H1 (cell line): ENCODE measurements around the gene CELSR1. TPM values are rescaled to one million over a fixed set of nuclear protein-coding genes. Genes with fewer than 3 reads are reported as not detected.

Experiments
- CTCF ChIA-PET: fragments of 300-600 bp; sonication (Branson Sonifier 250); formaldehyde crosslinking; loops from one replicate; lab custom pipeline; 2021; ENCODE audit not compliant: partially characterized antibody; lab: Charles Lee
- POLR2A ChIA-PET: fragments of 300-600 bp; sonication (Branson Sonifier 250); formaldehyde crosslinking; loops from one replicate; lab custom pipeline; 2021; ENCODE audit warnings: inconsistent platforms; ENCODE audit not compliant: partially characterized antibody; lab: Charles Lee
- DNase-seq, 2 experiments: peaks; one replicate each; pipeline versions ENCODE4 v3.0.0 to v3.0.0-alpha.2; 2010 to 2022; ENCODE audit warnings: low spot score in 2 of 2, low read depth in 1 of 2, mixed read lengths in 1 of 2
- FAIRE-seq: peaks from 2 replicates; lab custom pipeline; 2011; peaks lifted over from hg19 to GRCh38; lab: Jason Lieb, UNC
- H2AFZ ChIP-seq: 2 replicates; pipeline ENCODE4 v1.8.1; 2012; ENCODE audit warnings: low read length, inconsistent platforms
- H2AK5ac ChIP-seq: 2 replicates; pipeline ENCODE4 v1.6.1; 2013; ENCODE audit warnings: low read depth, low read length
- H2BK120ac ChIP-seq: replicated peaks from 2 replicates; pipeline ENCODE3; 2013; ENCODE audit warnings: low read depth, low read length, inconsistent platforms
- H2BK12ac ChIP-seq: 2 replicates; pipeline ENCODE4 v1.6.1; 2013; ENCODE audit warnings: low read depth, low read length
- H2BK15ac ChIP-seq: 2 replicates; pipeline ENCODE4 v1.6.1; 2013; ENCODE audit warnings: low read length
- H2BK20ac ChIP-seq: 2 replicates; pipeline ENCODE4 v1.6.1; 2013; ENCODE audit warnings: low read length
- H2BK5ac ChIP-seq: 2 replicates; pipeline ENCODE4 v1.6.1; 2013; ENCODE audit warnings: low read depth, low read length
- H3K14ac ChIP-seq: 2 replicates; pipeline ENCODE4 v1.6.1; 2013; ENCODE audit warnings: inconsistent platforms; ENCODE audit not compliant: insufficient read length
- H3K18ac ChIP-seq: 2 replicates; pipeline ENCODE4 v1.6.1; 2013; ENCODE audit warnings: low read length; ENCODE audit errors: extremely low read depth
- H3K23ac ChIP-seq: 2 replicates; pipeline ENCODE4 v1.6.1; 2013; ENCODE audit warnings: inconsistent platforms; ENCODE audit not compliant: insufficient read length
- H3K23me2 ChIP-seq: 2 replicates; pipeline ENCODE4 v1.6.1; 2013; ENCODE audit warnings: low read depth, low read length
- H3K27ac ChIP-seq: 2 replicates; pipeline ENCODE4 v1.6.1; 2011; ENCODE audit warnings: low read depth, low read length, inconsistent platforms
- H3K27me3 ChIP-seq, 4 experiments: replicated peaks in 1 of 4; 1 replicate in 1 of 4; 2 replicates in 3 of 4; pipeline versions ENCODE4 v1.6.1 to v1.8.1; 2011 to 2013; ENCODE audit warnings: low read length in 3 of 4, mild to moderate bottlenecking in 3 of 4, inconsistent platforms in 2 of 4, mixed read lengths in 2 of 4, moderate library complexity in 1 of 4; ENCODE audit not compliant: control insufficient read depth in 3 of 4, insufficient read depth in 3 of 4; ENCODE audit errors: extremely low read depth in 1 of 4
- H3K36me3 ChIP-seq, 4 experiments: 2 replicates each; pipeline versions ENCODE4 v1.6.1 to v1.8.1; 2011 to 2013; ENCODE audit warnings: mild to moderate bottlenecking in 4 of 4, low read length in 3 of 4, moderate library complexity in 2 of 4, control low read depth in 1 of 4, inconsistent platforms in 1 of 4; ENCODE audit not compliant: insufficient read depth in 4 of 4, control insufficient read depth in 2 of 4
- H3K4ac ChIP-seq: replicated peaks from 2 replicates; pipeline ENCODE3; 2013; ENCODE audit warnings: low read length, low read depth, mixed read lengths, inconsistent platforms; ENCODE audit not compliant: insufficient read length
- H3K4me1 ChIP-seq, 4 experiments: replicated peaks in 1 of 4; 1 replicate in 1 of 4; 2 replicates in 3 of 4; pipeline versions ENCODE4 v1.6.1 to v1.8.1; 2011 to 2013; ENCODE audit warnings: low read length in 3 of 4, inconsistent platforms in 2 of 4, mixed read lengths in 1 of 4; ENCODE audit not compliant: insufficient read depth in 4 of 4, control insufficient read depth in 3 of 4
- H3K4me2 ChIP-seq, 2 experiments: 2 replicates each; pipeline versions ENCODE4 v1.6.1 to v1.8.1; 2011 to 2013; ENCODE audit warnings: low read depth in 2 of 2, low read length in 2 of 2, control low read depth in 1 of 2, inconsistent platforms in 1 of 2, mild to moderate bottlenecking in 1 of 2; ENCODE audit not compliant: insufficient read depth in 1 of 2
- H3K4me3 ChIP-seq, 4 experiments: fragments of 200-600, 300-600 bp in 1 of 4; sonication (generic), shearing (Covaris generic), sonication (Bioruptor Twin) in 1 of 4; 2 replicates each; pipeline versions ENCODE4 v1.5.1 to v1.8.1; 2011 to 2016; ENCODE audit warnings: low read length in 4 of 4, low read depth in 3 of 4, control low read depth in 2 of 4, inconsistent platforms in 2 of 4, mild to moderate bottlenecking in 2 of 4, mixed read lengths in 1 of 4, moderate library complexity in 1 of 4; ENCODE audit not compliant: insufficient read depth in 2 of 4; ENCODE audit errors: extremely low read depth in 1 of 4
- H3K56ac ChIP-seq: replicated peaks from 2 replicates; pipeline ENCODE3; 2013; ENCODE audit warnings: low read depth, mild to moderate bottlenecking, mixed read lengths, low read length, inconsistent platforms; ENCODE audit not compliant: insufficient read length
- H3K79me1 ChIP-seq: 2 replicates; pipeline ENCODE4 v1.6.1; 2013; ENCODE audit warnings: low read depth, low read length, control low read depth
- H3K79me2 ChIP-seq, 2 experiments: 2 replicates each; pipeline versions ENCODE4 v1.6.1 to v1.8.1; 2012 to 2013; ENCODE audit warnings: low read length in 2 of 2, mild to moderate bottlenecking in 2 of 2, inconsistent platforms in 1 of 2; ENCODE audit not compliant: insufficient read depth in 2 of 2, control insufficient read depth in 1 of 2
- H3K9ac ChIP-seq, 4 experiments: replicated peaks in 1 of 4; 1 replicate in 1 of 4; 2 replicates in 3 of 4; pipeline versions ENCODE4 v1.6.1 to v1.8.1; 2011 to 2013; ENCODE audit warnings: low read depth in 3 of 4, low read length in 3 of 4, control low read depth in 2 of 4, mild to moderate bottlenecking in 2 of 4, moderate library complexity in 2 of 4, inconsistent platforms in 1 of 4; ENCODE audit errors: extremely low read depth in 1 of 4
- H3K9me3 ChIP-seq, 2 experiments: 2 replicates each; pipeline versions ENCODE4 v1.6.1 to v1.8.1; 2012 to 2013; ENCODE audit warnings: mild to moderate bottlenecking in 2 of 2, moderate library complexity in 2 of 2, control low read depth in 1 of 2, inconsistent platforms in 1 of 2, low read depth in 1 of 2, low read length in 1 of 2, mixed read lengths in 1 of 2; ENCODE audit not compliant: insufficient read depth in 2 of 2
- H4K20me1 ChIP-seq, 2 experiments: replicated peaks in 1 of 2; 2 replicates each; pipeline versions ENCODE3 to v1.8.1; 2011 to 2013; ENCODE audit warnings: inconsistent platforms in 2 of 2, low read length in 2 of 2, mild to moderate bottlenecking in 1 of 2; ENCODE audit not compliant: insufficient read depth in 2 of 2, control insufficient read depth in 1 of 2
- H4K5ac ChIP-seq: 2 replicates; pipeline ENCODE4 v1.6.1; 2013; ENCODE audit warnings: low read length, low read depth, mixed read lengths, inconsistent platforms; ENCODE audit not compliant: insufficient read length
- H4K8ac ChIP-seq: 2 replicates; pipeline ENCODE4 v1.8.0; 2013; ENCODE audit warnings: mild to moderate bottlenecking, moderate library complexity, low read length, inconsistent platforms; ENCODE audit not compliant: insufficient read depth; ENCODE audit errors: extremely low read depth
- H4K91ac ChIP-seq: replicated peaks from 2 replicates; pipeline ENCODE3; 2013; ENCODE audit warnings: low read length, mixed read lengths, inconsistent platforms; ENCODE audit not compliant: insufficient read length
- CTCF ChIP-seq, 3 experiments: IDR thresholded peaks; 1 replicate in 2 of 3; 2 replicates in 1 of 3; pipeline versions ENCODE4 v1.5.1 to v1.6.1; 2011; ENCODE audit warnings: low read length in 3 of 3, mild to moderate bottlenecking in 3 of 3, inconsistent platforms in 2 of 3, low read depth in 1 of 3, moderate library complexity in 1 of 3; ENCODE audit not compliant: insufficient read depth in 1 of 3; ENCODE audit errors: control extremely low read depth in 1 of 3
- GTF2F1 ChIP-seq: IDR thresholded peaks from 2 replicates; pipeline ENCODE4 v1.6.1; 2012; ENCODE audit warnings: low read depth, low read length, improper control_type of control experiment, borderline replicate concordance
- KDM5A ChIP-seq: fragments of 200-600 bp; IDR thresholded peaks from 2 replicates; pipeline ENCODE4 v1.7.1; 2012; ENCODE audit warnings: mild to moderate bottlenecking, low read length, inconsistent platforms, mixed read lengths
- MAFK ChIP-seq: IDR thresholded peaks from 2 replicates; pipeline ENCODE4 v1.6.1; 2012; ENCODE audit warnings: low read depth, mild to moderate bottlenecking, improper control_type of control experiment, low read length
- TAF1 ChIP-seq: IDR thresholded peaks from 2 replicates; pipeline ENCODE4 v1.6.1; 2011; ENCODE audit warnings: mild to moderate bottlenecking, low read depth, low read length
- TEAD4 ChIP-seq: IDR thresholded peaks from 2 replicates; pipeline ENCODE4 v1.6.1; 2012; ENCODE audit warnings: low read depth, low read length, inconsistent platforms, mixed read lengths
- WGBS, 2 experiments: shearing (Covaris generic) in 1 of 2; methylation state at CpG; one replicate each; pipeline versions ENCODE4 v1.1.6 to v1.1.7; 2013 to 2015; ENCODE audit warnings: low lambda C conversion rate in 2 of 2, mixed read lengths in 2 of 2, inconsistent platforms in 1 of 2, low coverage in 1 of 2, missing lambda C conversion rate in 1 of 2; ENCODE audit not compliant: insufficient replicate concordance in 2 of 2, insufficient coverage in 1 of 2, insufficient read length in 1 of 2; ENCODE audit errors: extremely low coverage in 1 of 2, missing lambda C conversion rate in 1 of 2; 5-methylcytosine and 5-hydroxymethylcytosine counted together
- polyA plus RNA-seq, 7 experiments: library from polyadenylated mRNA; depleted of rRNA in 3 of 7; stranded (reverse) in 5 of 7; unstranded in 2 of 7; fragments of >200 nt in 5 of 7; fragments of 200-250 nt in 2 of 7; gene quantifications; 1 replicate in 5 of 7; 2 replicates in 1 of 7; 4 replicates in 1 of 7; pipeline versions ENCODE4 v1.2.1 to v1.2.3, GENCODE V29; 2011 to 2013; ENCODE audit warnings: missing spikeins in 2 of 7, mixed read lengths in 2 of 7
- total RNA-seq: library from RNA; stranded (reverse); fragmentation: NEBNext Ultra II Directional; extraction: Animal tissue kit (Norgen Biotek cat#: 25700); gene quantifications from 2 replicates; pipeline ENCODE4 v1.2.1, GENCODE V29; 2021

Gene CELSR1
- total and polyA plus RNA-seq, 2 of the 8 experiments (the other 6 are each of a cell fraction or from before 2014, with no cell fraction given) = 9.0 to 12.4 TPM

GRCh38 chr22:46547883-46548244, 10.4 kb upstream of the CELSR1 start:
- H2BK5ac ChIP-seq = no peak overlapping the region; the same call in 1 of the 2 replicates
- H3K27me3 ChIP-seq = no peaks in the 10 kb centered on the region
- no peaks in the 10 kb centered on the region for H3K79me1 ChIP-seq
- no peak overlapping the region for H3K4ac ChIP-seq
- H3K79me2 ChIP-seq = no peaks in the 10 kb centered on the region
- H3K23me2 ChIP-seq = no peaks in the 10 kb centered on the region
- no peak overlapping the region for H2AFZ ChIP-seq
- no peaks in the 10 kb centered on the region for H4K20me1 ChIP-seq
- no peak overlapping the region for H2BK120ac ChIP-seq
- no peak overlapping the region for H3K18ac ChIP-seq
- POLR2A ChIA-PET = interaction anchor here (0.6 to 2.1 kb wide), 5 partner anchors 10 to 682 kb away, joined by 3 to 9 read pairs (median 4); no protein-coding TSS in a partner anchor
- no peak overlapping the region for H3K14ac ChIP-seq
- no peak overlapping the region for H2BK12ac ChIP-seq
- 90% methylated on average over 3 of the region's 3 CpGs; no CpG with 5 or more reads in 1 of the 2 experiments for WGBS, 2 experiments
- H3K4me3 ChIP-seq = no peak overlapping the region
- DNase-seq (no peak), FAIRE-seq (no peak)
- H3K27ac ChIP-seq = no peak overlapping the region
- no peak overlapping the region for H3K56ac ChIP-seq
- CTCF ChIA-PET = interaction anchor here (0.8 to 2.5 kb wide), 5 partner anchors 15 to 192 kb away, joined by 3 to 12 read pairs (median 4); no protein-coding TSS in a partner anchor
- no peak overlapping the region for H4K91ac ChIP-seq
- H2BK20ac ChIP-seq = no peak overlapping the region
- H3K23ac ChIP-seq = no peak overlapping the region
- no peaks in the 10 kb centered on the region for H3K36me3 ChIP-seq
- H4K5ac ChIP-seq = no peak overlapping the region
- TF ChIP-seq MAFK = no peak
- no peak for TF ChIP-seq TAF1
- no peak for TF ChIP-seq CTCF (IDR thresholded peaks at IDR 0.05; ENCODE audit: control extremely low read depth in 1 of 3, insufficient read depth in 1 of 3, low read depth in 1 of 3, low read length in 3 of 3)
- no peak for TF ChIP-seq TEAD4
- no peak for TF ChIP-seq GTF2F1
- TF ChIP-seq KDM5A = no peak
- H3K9me3 ChIP-seq = peaks cover 0 to 2% of the 10 kb centered on the region in 2 experiments; a peak in 1 of 4 replicates
- no peak overlapping the region for H2AK5ac ChIP-seq
- H3K9ac ChIP-seq = no peak overlapping the region
- H4K8ac ChIP-seq = no peak overlapping the region
- H3K4me2 ChIP-seq = no peak overlapping the region
- H2BK15ac ChIP-seq = no peak overlapping the region
- no peaks in the 10 kb centered on the region; a peak in 1 of 7 replicates for H3K4me1 ChIP-seq
